Hepatocyte (in vitro differentiated cells): Measurements from ENCODE around the gene ART1. TPM values are rescaled to one million over a fixed set of nuclear protein-coding genes. Genes with fewer than 3 reads are reported as not detected.

Source experiments
- DNase-seq: peaks from one replicate; pipeline ENCODE4 v3.0.0-alpha.2; 2016; ENCODE audit warnings: low spot score
- H2AFZ ChIP-seq: fragments of 200-600 bp; sonication (generic); 2 replicates; pipeline ENCODE4 v1.6.0; 2016; ENCODE audit warnings: antibody characterized with exemption, mild to moderate bottlenecking
- H3K27ac ChIP-seq: fragments of 200-600 bp; sonication (generic); 2 replicates; pipeline ENCODE4 v1.5.1; 2016; ENCODE audit warnings: mild to moderate bottlenecking
- H3K27me3 ChIP-seq: fragments of 200-600 bp; sonication (generic); 2 replicates; pipeline ENCODE4 v1.6.1; 2016
- H3K36me3 ChIP-seq: fragments of 200-600 bp; sonication (generic); replicated peaks from 2 replicates; pipeline ENCODE4 v1.5.1; 2016; ENCODE audit warnings: low read depth; ENCODE audit not compliant: insufficient read depth
- H3K4me1 ChIP-seq: fragments of 200-600 bp; sonication (generic); 2 replicates; pipeline ENCODE4 v1.5.1; 2016; ENCODE audit warnings: mild to moderate bottlenecking, moderate library complexity; ENCODE audit not compliant: insufficient read depth
- H3K4me2 ChIP-seq: fragments of 200-600 bp; sonication (generic); 2 replicates; pipeline ENCODE4 v1.6.0; 2016
- H3K4me3 ChIP-seq: fragments of 200-600 bp; sonication (generic); 2 replicates; pipeline ENCODE4 v1.5.1; 2016; ENCODE audit warnings: mild to moderate bottlenecking
- H3K79me2 ChIP-seq: fragments of 200-600 bp; sonication (generic); 2 replicates; pipeline ENCODE4 v1.6.0; 2017; ENCODE audit warnings: mild to moderate bottlenecking
- H3K9me2 ChIP-seq: fragments of 200-600 bp; sonication (generic); replicated peaks from 2 replicates; pipeline ENCODE4 v1.6.0; 2017; ENCODE audit warnings: mild to moderate bottlenecking; ENCODE audit not compliant: insufficient read depth
- H3K9me3 ChIP-seq: fragments of 200-600 bp; sonication (generic); 2 replicates; pipeline ENCODE4 v1.5.1; 2016; ENCODE audit warnings: low read depth, mild to moderate bottlenecking
- H4K20me1 ChIP-seq: fragments of 200-600 bp; sonication (generic); 2 replicates; pipeline ENCODE4 v1.6.0; 2016; ENCODE audit warnings: mild to moderate bottlenecking; ENCODE audit not compliant: insufficient read depth, poor library complexity, severe bottlenecking
- CTCF ChIP-seq: fragments of 200-600 bp; sonication (generic); IDR thresholded peaks from 2 replicates; pipeline ENCODE4 v1.5.1; 2016; ENCODE audit warnings: antibody characterized with exemption, mild to moderate bottlenecking; ENCODE audit not compliant: poor library complexity
- EZH2 ChIP-seq: fragments of 200-600 bp; sonication (generic); IDR thresholded peaks from 2 replicates; pipeline ENCODE4 v1.6.1; 2016; ENCODE audit warnings: antibody characterized with exemption, mild to moderate bottlenecking, borderline replicate concordance
- EZH2phosphoT487 ChIP-seq: fragments of 200-600 bp; sonication (generic); IDR thresholded peaks from one replicate; pipeline ENCODE4 v1.6.1; 2018; ENCODE audit warnings: antibody characterized with exemption, mild to moderate bottlenecking, low read depth, moderate library complexity; ENCODE audit not compliant: unreplicated experiment, severe bottlenecking
- WGBS: methylation state at CpG from one replicate; pipeline ENCODE4 v1.1.6; 2016; ENCODE audit warnings: low lambda C conversion rate; ENCODE audit errors: missing lambda C conversion rate; 5-methylcytosine and 5-hydroxymethylcytosine counted together
- polyA plus RNA-seq: library from polyadenylated mRNA; unstranded; fragments of >200 nt; fragmentation: Nextera tagmentation; extraction: Ambion mirVana; gene quantifications from 2 replicates; pipeline ENCODE4 v1.2.1, GENCODE V29; 2016
- total RNA-seq: library from RNA; depleted of rRNA; stranded (reverse); fragments of >200 nt; gene quantifications from 2 replicates; pipeline ENCODE4 v1.2.3, GENCODE V29; 2014

Gene ART1
- total and polyA plus RNA-seq, 2 experiments from 2014 or later, result not detected

GRCh38 chr11:3684129-3684818, 39.3 kb downstream of the ART1 start:
- TF ChIP-seq EZH2phosphoT487, result no peak
- no peak for TF ChIP-seq CTCF
- no peak for TF ChIP-seq EZH2
- no peak overlapping the region for H3K27ac ChIP-seq
- no peak for DNase-seq
- no peaks in the 10 kb centered on the region for H3K79me2 ChIP-seq
- H4K20me1 ChIP-seq, result no peaks in the 10 kb centered on the region
- H3K9me3 ChIP-seq, result no peaks in the 10 kb centered on the region
- H3K9me2 ChIP-seq, result no peaks in the 10 kb centered on the region
- no peaks in the 10 kb centered on the region for H3K27me3 ChIP-seq
- H3K4me1 ChIP-seq, result no peaks in the 10 kb centered on the region
- no peak overlapping the region for H3K4me2 ChIP-seq
- no peaks in the 10 kb centered on the region for H3K36me3 ChIP-seq
- no peak overlapping the region for H3K4me3 ChIP-seq
- 96% methylated on average over 12 of the region's 12 CpGs for WGBS
- H2AFZ ChIP-seq, result no peak overlapping the region

GRCh38 chr11:3684819-3685172, 39.9 kb downstream of the ART1 start:
- Histone ChIP-seq H3K9me2 (no peaks in the 10 kb centered on the region), H3K4me3 (no peak overlapping the region), H3K79me2 (no peaks in the 10 kb centered on the region), H3K4me2 (no peak overlapping the region), H3K27me3 (no peaks in the 10 kb centered on the region), H3K27ac (no peak overlapping the region), H3K36me3 (no peaks in the 10 kb centered on the region), H2AFZ (no peak overlapping the region), H3K4me1 (no peaks in the 10 kb centered on the region), H3K9me3 (no peaks in the 10 kb centered on the region), H4K20me1 (no peaks in the 10 kb centered on the region)
- WGBS, result 39% methylated on average over 2 of the region's 2 CpGs
- no peak for DNase-seq
- TF ChIP-seq EZH2 (no peak), EZH2phosphoT487 (no peak), CTCF (no peak)

- Histone ChIP-seq H3K36me3 (no peaks in the 10 kb centered on the region), H3K4me3 (no peak overlapping the region), H3K27ac (no peak overlapping the region), H3K79me2 (no peaks in the 10 kb centered on the region), H3K4me2 (no peak overlapping the region), H2AFZ (no peak overlapping the region), H3K9me2 (no peaks in the 10 kb centered on the region), H3K9me3 (no peaks in the 10 kb centered on the region), H3K27me3 (no peaks in the 10 kb centered on the region), H3K4me1 (no peaks in the 10 kb centered on the region), H4K20me1 (no peaks in the 10 kb centered on the region)
- WGBS, result 72% methylated on average over 7 of the region's 7 CpGs
- no peak for DNase-seq
- TF ChIP-seq EZH2, result no peak
- TF ChIP-seq CTCF, result no peak
- no peak for TF ChIP-seq EZH2phosphoT487
Observed at GRCh38 chr11:3685923-3686322, 41.0 kb downstream of the ART1 start.
